Stimulated activated CD8-positive, alpha-beta memory T cell treated with anti-CD3 and anti-CD28 coated beads, Interleukin-12 subunit alpha, Interleukin-12 subunit beta, amount 100 ng/mL, for 24 hours (primary cell): ENCODE data around the gene TICRR.
"Not testable (repeated sequence)": the region's sequence is repeated elsewhere in the genome, so short reads cannot be mapped to it uniquely, and the experiment has no call there.

Experiments used
- DNase-seq: peaks from one replicate; pipeline ENCODE4 v3.0.0-alpha.2; 2020; ENCODE audit errors: extremely low read depth

The TICRR gene

DNA sequence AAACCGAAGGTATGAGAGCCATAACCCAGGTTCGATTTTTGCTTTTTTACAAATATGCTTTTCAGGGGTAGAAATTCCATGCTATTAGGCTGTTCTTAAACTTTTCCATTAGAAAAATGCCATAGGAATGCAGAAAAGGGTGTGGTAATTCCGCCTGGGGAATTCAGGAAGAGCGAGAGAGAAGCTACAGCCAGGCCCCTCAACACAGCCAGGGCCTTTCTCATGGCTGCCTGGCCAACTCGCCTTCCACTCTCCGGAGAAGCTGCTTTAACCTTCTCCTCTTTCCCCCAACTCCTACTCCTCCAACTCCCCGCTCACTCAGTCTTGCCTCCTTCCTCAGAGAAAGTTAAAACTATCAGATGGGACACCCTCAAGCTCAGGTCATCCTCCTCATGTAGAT lies 9.1 kb upstream of the TICRR start:
- DNase-seq = no peak

DNA sequence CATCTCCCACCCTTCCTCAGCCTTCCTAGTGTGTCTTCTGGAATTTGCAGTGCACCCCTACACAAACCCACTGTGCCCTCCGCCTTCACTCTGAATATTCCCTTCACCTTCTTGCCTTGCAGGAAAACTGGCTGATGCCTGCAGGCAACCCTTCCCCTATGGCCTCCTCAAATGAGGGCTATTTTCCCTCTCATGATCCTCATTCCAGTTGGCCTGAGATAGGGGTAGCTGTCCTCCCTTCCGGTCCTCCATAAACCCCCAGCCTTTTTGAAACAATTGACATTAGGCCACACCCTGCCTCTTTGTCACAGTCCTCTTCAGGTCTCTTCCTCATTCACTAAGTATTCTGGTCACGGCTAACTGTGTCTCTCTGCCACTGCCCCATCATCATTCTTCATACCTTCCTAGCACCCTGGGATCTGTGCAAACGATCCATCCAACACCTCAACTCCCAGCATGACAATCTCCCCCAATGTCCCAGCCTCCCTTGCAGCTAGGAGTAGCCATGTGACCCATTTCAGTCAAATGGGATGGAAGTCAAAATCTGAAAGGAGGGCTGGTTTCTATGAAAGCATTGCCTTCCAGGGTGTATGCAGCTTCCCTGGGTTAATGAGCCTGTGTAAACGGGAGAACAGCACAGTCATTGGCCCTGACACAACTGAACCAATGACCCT lies 8.5 kb upstream of the TICRR start:
- DNase-seq = no peak

DNA sequence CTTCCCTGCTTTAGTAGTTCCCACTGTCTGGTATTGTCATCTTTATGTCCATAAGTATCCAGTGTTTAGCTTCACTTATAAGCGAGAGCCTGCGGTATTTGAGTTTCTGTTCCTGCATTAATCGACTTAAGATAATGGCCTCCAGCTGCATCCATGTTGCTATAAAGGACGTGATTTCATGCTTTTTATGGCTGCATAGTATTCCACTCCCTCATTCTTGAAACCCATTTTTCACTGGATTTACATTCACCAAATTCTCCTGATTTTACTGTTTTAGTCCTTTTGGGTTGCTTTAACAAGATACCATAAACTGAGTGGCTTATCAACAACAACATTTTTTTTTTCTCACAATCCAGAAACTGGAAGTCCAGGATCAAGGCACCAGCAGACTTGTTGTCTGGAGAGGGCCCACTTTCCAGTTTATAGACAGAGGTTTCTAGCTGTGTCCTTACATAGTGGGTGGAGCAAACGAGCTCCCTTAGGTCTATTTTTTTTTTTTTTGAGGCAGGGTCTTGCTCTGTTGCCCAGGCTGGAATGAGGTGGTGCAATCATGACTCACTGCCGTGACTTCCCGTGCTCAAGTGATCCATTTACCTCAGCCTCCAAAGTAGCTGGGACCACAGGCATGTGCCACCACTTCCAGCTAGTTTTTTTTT lies 6.1 kb upstream of the TICRR start:
- DNase-seq = no peak

DNA sequence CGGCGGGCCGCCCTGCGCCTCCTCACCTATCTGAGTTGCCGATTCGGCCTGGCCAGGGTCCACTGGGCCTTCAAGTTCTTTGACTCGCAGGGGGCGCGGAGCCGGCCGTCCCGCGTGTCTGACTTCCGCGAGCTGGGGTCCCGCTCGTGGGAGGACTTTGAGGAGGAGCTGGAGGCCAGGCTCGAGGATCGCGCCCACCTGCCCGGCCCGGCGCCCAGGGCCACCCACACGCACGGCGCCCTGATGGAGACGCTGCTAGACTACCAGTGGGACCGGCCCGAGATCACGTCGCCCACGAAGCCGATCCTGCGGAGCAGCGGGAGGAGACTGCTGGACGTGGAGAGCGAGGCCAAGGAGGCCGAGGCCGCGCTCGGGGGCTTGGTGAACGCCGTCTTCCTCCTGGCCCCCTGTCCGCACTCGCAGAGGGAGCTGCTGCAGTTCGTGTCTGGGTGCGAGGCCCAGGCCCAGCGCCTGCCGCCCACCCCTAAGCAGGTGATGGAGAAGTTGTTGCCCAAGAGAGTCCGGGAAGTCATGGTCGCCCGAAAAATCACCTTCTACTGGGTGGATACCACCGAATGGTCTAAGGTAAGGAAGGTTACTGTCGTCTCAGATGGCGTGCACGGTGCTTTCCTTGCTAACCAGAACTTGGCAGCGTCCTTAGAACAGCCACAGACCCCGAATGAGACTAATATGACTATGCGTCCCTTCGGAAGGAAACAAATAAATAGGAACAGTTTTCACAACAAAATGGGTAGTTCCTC lies 567 bp downstream of the TICRR start:
- DNase-seq = no peak

DNA sequence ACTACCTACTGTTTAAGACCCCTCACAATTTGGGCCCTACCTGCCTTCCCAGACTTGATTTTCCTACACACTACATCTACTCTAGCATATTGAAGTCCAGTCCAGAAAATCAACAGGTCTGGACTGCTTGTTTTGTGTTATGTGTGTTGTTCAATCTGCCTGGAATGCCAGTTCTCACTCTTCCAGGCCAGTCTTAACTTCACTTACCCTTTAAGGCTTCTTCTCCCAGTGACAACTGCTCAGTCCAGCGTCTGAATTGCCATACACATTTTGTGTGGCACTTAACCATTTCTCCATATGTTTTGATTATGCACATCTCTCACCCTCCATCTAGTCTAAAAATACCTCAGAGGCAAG lies 1.1 kb downstream of the TICRR start:
- DNase-seq = no peak

DNA sequence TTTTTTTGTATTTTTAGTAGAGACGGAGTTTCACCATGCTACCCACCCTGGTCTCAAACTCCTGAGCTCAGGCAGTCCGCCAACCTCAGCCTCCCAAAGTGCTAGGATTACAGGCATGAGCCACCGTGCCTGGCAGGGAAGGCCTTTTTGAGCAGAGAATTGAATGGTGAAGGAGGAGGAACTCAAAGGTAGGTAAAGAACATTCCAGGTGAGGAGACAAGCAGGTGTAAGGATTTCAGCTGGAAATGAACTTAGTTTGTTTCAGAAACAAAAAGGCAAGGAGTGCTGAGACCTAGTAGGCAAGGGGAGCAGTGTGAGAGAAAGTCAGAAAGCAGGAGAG lies 2.5 kb downstream of the TICRR start:
- DNase-seq = no peak

DNA sequence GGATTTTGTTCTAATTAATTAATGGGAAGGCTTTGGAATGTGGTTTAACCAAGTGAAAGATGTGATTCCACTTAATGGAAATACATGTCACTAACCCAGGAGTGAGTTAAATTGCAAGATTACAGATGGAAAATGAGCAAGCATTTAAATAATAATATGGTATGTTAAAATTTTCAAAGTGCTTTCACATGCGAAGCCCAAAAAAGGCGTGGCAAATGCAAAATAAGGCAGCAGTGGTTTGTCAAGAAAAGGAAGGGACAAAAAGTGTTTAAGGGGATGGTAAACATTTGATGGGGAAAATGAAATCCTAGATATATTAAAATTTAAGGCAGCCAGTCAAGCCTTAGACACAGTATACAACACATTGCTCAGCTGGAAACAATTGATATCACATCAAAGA lies 2.9 kb downstream of the TICRR start:
- DNase-seq = no peak

DNA sequence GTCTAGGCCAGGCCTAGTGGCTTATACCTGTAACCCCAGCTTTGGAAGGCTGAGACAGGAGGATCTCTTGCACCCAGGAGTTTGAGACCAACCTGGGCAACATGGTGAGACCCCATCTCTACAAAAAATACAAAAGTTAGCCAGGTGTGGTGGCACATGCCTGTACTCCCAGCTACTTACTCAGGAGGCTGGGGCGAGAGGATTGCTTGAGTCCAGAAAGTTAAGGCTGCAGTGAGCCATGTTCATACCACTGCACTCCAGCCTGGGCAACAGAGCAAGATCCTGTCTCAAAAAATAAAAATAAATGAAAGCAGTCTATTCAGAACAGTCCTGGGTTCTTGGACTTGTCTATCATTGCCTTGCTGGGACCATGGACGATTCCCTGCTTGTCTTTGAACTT lies 5.5 kb downstream of the TICRR start:
- DNase-seq = not testable (repeated sequence)

DNA sequence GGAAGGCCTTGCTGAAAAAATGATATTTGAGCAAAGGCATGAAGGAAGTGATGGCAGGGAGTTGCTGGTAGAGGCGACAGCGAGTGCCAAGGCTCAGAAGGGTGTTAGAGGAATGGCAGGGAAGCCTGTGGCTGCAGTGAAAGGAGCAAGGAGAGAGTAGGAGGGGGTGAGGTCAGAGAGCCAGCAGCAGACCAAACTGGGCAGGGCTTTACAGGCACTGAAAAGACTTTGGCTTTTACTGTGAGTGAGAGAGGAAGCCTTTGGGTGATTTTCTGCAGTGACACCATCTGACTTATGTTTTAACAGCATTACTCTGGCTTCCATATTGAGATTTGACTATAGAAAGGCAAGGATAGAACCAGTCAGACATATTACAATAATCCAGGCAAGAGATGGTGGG lies 11.4 kb downstream of the TICRR start:
- DNase-seq = no peak

DNA sequence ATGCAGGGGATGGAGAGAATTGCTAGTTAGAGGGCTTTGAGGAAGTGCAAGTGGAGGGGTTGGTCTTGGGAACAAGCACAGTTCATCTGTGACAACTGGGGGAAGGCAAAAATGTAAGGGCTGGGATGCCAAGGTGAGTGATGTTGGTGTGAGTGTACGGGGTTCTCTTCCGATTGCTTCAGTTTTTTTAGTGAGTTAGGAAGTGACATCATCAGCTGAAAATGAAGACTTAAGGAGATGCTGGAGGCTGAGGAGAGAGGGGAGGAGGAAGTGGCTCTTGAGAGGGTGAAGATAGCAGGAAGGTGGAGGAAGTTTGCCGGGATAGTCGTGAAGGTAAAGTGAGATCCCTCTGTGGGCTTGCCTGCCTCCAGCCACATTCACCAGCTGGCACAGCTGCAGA lies 12.7 kb downstream of the TICRR start:
- no peak for DNase-seq

DNA sequence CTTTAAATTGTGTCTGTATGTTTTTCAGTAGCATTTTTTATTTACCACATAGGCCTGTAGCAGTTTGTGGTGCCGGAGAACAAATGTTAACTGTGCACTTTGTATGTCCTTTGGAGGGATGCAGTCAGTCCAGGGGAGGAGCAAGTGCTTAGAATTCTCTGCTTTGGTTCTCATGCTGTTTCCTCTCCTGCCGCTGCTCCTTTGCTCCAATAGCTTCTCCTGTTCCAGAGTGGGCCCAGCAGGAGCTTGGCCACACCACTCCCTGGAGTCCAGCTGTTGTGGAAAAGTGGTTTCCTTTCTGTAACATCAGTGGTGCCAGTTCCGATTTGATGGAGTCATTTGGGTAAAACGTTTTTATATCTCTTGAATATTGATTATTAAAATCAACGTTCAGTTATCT lies 16.6 kb downstream of the TICRR start:
- DNase-seq = no peak

DNA sequence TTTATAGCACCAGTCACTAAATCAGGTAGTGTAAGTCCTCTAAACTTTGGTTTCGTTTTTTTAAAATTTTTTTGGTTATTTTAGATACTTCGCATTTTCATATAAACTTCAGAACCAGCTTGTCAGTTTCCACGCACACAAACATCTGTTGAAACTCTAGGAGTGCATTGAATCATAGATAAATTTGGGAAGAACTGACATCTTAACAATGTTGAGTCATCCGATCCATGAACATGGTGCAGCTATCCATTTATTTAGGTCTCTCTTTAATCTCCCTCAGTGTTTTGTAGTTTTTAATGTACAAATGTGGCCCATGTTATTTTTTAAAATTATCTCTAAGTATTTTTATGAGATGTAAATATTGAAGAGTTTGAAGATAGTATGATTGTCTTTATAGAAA lies 17.7 kb downstream of the TICRR start:
- DNase-seq = no peak

DNA sequence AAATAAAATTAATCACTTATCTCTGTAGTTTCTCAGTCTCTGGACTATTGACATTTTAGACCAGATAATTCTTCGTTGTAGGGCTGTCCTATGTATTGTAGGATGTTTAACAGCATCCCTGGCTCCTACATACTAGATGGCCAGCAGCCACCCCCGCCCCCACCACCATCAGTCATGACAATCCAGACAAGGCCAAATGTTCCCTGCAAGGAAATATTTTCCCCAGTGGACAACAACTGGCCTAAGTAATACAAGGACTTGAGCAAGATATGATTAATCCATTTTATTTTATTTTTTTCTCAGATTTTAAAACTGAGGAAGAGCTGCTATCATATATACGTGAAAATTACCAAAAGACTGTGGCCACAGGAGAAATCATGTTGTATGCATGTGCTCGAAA lies 23.8 kb downstream of the TICRR start:
- no peak for DNase-seq

DNA sequence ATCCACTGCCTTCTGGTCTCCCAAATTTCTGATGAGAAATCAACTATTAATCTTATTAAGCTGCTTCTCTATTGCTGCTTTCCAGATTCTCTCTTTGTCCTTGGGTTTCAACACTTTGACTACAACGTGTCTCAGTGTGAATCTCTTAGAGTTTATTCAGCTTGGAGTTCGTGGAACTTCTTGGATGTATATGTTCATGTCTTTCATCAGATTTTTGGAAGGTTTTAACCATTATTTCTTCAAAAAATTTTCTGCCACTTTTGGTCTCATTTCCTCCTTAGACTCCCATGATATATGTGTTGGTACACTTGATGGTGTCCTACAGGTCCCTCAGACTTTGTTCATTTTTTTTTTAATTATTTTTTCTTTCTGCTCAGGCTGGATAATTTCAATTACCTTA lies 36.0 kb downstream of the TICRR start:
- no peak for DNase-seq

DNA sequence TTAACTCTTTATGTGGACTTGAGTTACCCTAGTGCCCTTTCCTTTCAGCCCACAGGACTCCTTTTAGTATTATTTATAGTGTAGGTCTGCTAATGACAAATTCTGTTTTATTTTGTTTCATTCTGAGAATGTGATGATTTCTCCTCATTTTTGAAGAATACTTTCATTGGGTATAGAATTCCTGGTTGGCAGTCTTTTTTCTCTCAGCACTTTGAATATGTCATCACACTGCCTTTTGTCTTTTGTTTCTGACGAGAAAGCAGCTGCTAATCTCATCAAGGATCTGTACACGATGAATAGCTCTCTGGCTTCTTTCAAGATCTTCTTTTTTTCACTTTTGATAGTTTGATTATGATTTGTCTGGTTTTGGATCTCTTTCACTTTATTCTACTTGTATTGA lies 37.8 kb downstream of the TICRR start:
- no peak for DNase-seq

DNA sequence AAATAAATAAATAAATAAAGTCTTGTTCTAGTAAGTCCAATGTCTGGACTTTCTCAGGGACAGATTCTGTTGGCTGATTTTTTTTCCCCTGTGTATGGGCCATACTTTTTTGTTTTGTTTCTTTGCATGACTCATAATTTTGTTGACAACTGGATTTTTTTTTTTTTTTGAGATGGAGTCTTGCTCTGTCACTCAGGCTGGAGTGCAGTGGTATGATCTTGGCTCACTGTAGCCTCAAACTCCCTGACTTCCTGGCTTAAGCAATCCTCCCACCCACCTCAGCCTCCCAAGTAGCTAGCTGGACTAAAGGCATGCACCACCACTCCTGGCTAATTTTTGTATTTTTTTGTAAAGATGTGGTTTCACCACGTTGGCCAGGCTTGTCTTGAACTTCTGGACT lies 38.9 kb downstream of the TICRR start:
- no peak for DNase-seq

DNA sequence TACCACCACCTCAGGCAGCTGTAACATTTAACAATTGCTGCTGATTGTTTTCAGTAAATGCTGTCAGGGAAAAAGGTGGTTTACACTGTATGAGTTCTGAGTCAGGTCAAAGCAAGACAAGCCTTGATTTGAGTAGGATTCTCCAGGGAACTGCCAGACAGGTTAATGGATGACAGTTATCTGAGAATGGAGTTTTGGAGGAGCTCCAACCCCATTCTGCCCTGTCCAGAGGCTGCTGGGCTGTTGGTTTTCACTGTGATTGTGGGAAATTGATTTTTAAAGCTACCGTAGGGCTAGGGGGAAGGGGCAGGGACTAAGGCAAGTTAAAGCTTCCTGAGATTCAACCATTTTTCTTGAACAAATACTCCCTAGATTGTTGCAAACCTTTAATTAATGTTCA lies 39.9 kb downstream of the TICRR start:
- DNase-seq = no peak

DNA sequence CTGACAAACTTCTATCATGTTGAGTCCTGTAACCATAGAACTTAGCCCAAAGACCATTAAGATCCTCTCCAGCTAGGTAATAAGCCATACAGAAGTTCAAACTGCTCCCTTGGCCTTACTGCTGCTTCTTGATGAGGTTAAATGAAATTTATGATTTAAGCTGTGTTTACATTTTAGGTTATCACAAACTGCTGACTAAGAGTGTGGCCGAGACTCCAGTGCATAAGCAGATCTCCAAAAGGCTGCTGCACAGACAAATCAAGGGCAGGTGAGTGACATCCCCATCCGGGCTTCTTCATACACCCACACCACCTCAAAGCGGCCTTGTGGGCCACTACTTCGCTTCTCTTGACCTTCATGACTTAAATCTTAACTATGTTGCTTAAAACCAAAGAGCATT lies 41.0 kb downstream of the TICRR start:
- no peak for DNase-seq

DNA sequence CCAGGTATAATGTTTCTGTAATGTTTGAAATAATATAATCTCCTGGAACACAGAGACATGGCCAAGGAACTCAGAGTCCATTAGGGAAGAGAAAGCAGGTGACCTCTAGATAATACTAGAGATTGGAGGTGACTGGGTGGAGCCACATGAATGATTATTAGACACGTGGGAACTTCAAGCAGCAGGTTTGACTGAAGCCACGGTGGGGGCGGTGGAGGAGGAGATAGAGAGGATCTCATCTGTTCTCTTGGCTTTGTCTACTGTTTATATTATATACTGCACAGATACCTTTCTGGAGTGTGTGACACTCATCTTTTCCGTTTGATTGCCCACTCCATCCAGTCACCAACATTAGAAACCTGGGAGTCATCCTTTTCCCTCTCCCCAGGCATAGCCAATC lies 46.3 kb downstream of the TICRR start:
- DNase-seq = no peak

DNA sequence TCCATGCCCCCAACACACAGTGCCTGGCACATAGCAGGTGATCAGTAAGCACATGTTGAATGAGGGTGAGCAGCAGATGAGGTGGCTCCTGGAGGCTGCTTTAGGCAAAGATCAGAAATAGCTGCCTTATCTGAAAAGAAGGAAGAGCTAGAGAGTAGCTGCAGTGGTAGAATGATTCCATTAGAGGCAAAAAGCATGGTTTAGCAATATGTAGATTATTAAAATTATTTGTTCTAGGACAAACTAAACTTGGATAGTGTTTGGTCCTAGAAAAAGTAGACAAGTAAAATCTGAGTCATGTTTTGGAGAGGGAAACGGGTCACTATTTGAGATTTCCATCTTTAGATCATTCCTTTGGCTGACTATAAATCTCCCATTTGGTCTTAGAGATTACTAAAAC lies 47.9 kb downstream of the TICRR start:
- DNase-seq = no peak

DNA sequence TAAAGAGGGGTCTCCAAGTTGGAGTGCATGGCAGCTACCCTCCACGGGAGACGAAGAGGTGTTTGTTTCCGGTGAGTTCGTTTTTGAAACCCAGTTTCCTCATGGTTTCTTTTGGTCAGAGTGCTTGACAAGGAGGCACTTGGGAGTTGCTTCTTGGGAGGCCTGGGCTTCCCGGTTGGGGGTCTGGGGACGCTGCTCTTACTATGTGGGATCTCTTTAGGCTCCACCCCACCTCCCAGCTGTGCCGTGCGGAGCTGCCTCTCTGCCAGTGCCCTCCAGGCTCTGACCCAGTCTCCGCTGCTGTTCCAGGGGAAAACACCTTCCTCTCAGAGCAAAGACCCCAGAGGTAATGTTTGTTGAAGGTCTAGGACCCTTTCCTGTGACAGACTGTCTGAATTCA lies 50.4 kb downstream of the TICRR start:
- DNase-seq = no peak

DNA sequence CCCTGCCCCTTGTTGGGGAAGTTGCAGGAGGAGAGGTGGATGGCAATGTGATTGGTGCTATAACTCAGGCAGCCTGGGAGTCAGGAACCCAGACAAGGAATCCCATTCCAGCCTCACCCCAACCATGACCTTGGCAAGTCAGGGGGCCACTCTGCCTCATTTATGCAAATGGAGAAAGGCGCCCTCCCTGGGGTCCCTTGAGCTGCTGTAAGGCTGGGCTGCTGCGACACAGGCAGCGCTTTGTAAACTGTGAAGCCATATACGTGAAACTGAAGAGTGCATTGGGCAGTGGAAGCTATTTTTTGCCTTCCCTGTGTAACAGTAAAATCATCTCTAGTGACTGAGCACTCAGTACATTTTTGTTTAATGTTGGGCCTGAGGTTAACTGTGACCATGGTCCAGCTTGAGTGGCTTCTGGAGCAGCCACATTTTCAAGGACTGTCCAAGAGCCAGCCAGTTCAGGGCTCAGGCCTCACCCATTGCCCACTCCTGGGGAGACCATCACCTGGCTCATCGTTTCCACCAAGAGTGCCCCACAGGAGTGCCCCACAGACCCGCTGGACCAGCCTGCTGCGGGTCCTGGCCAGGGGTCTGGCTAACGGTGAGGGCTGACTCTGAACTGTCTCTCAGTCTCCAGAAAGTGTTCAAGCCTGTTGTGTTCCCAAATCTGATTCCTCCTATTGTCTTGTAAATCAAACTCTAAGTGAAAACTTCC lies 52.1 kb downstream of the TICRR start:
- no peak for DNase-seq

DNA sequence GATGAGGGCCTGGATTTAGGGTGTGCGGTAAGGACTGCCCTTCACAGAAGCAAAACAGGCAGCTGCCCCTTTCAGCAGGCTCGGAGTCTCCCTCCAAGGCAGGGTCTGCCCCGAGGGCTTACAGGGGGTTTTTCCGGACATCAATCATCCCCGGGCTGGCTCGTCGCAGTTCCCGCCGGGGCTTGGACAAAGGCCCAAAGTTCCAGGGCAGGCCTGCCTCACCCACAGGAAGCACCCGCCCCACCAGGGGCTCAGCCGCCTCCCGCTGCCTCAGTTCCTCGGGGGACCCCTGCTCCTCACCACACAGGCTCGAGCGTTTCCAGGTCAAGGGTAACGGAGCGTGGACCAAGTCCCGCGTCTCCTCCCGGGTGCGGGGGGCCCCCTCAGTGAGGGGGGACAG lies 53.0 kb downstream of the TICRR start:
- no peak for DNase-seq
